WTC11 (cell line): ENCODE data around the gene PKHD1.

ENCODE experiments used
- ATF3 ChIP-seq: sonication (generic); formaldehyde crosslinking; conservative IDR thresholded peaks from 2 replicates; pipeline ENCODE4 v1.8.1; 2022; ENCODE audit warnings: mild to moderate bottlenecking, missing genetic modification reagents
- CDX4 ChIP-seq: fragments of 250-450 bp; sonication (Bioruptor Pico); IDR thresholded peaks from 2 replicates; pipeline ENCODE4 v1.9.0; 2021; ENCODE audit warnings: moderate library complexity, mild to moderate bottlenecking, inconsistent platforms, borderline replicate concordance
- CTCF ChIP-seq: fragments of 200-600 bp; IDR thresholded peaks from 2 replicates; pipeline ENCODE4 v1.8.0; 2022; ENCODE audit warnings: antibody characterized with exemption
- E2F1 ChIP-seq: sonication (generic); formaldehyde crosslinking; IDR thresholded peaks from 2 replicates; pipeline ENCODE4 v1.8.0; 2022; ENCODE audit warnings: mild to moderate bottlenecking, missing genetic modification reagents
- E2F5 ChIP-seq: sonication (generic); formaldehyde crosslinking; IDR thresholded peaks from 2 replicates; pipeline ENCODE4 v1.8.1; 2022; ENCODE audit warnings: mild to moderate bottlenecking, moderate library complexity, missing genetic modification reagents
- MXD4 ChIP-seq: fragments of 250-450 bp; sonication (Bioruptor Pico); IDR thresholded peaks from 2 replicates; pipeline ENCODE4 v1.8.0; 2021; ENCODE audit warnings: mild to moderate bottlenecking, moderate library complexity, borderline replicate concordance
- NFE2L1 ChIP-seq: sonication (generic); formaldehyde crosslinking; IDR thresholded peaks from 2 replicates; pipeline ENCODE4 v1.8.1; 2023; ENCODE audit warnings: missing genetic modification reagents
- SMAD4 ChIP-seq: sonication (generic); formaldehyde crosslinking; IDR thresholded peaks from 2 replicates; pipeline ENCODE4 v1.8.0; 2022; ENCODE audit warnings: mild to moderate bottlenecking, missing genetic modification reagents
- TCF7 ChIP-seq: sonication (generic); formaldehyde crosslinking; IDR thresholded peaks from 2 replicates; pipeline ENCODE4 v1.8.0; 2022; ENCODE audit warnings: mild to moderate bottlenecking, low read depth, missing genetic modification reagents, moderate library complexity

- TF ChIP-seq MXD4 (CRISPR knock-in tag) (no peak), CTCF (no peak), SMAD4 (CRISPR knock-in tag) (no peak), ATF3 (CRISPR knock-in tag) (no peak), E2F1 (CRISPR knock-in tag) (no peak), TCF7 (CRISPR knock-in tag) (no peak), E2F5 (CRISPR knock-in tag) (no peak), NFE2L1 (no peak), CDX4 (CRISPR knock-in tag) (no peak)
Observed at GRCh38 chr6:51678274-51678673, 409.1 kb downstream of the PKHD1 start.
